ENCODE results near the gene FNTB.

- TF ChIP-seq GATA3 (IDR thresholded peaks at IDR 0.05; ENCODE audit: low read depth, low read length) (no peak), GATA2 (IDR thresholded peaks at IDR 0.05; ENCODE audit: low read depth, low read length) (no peak)
These were observed 38.0 kb upstream of the FNTB start for GRCh38 chr14:64948612-64949210.
